ENCODE results near the gene CACNA1C.

The CACNA1C gene

GRCh38 chr12:2390850-2391390, 338.1 kb downstream of the CACNA1C start:
- no peak for DNase-seq (ENCODE audit: low read depth in 2 of 2)

- DNase-seq (ENCODE audit: low read depth in 2 of 2) = no peak
These were observed 339.0 kb downstream of the CACNA1C start for GRCh38 chr12:2391740-2392331.

GRCh38 chr12:2393016-2393415, 340.2 kb downstream of the CACNA1C start:
- DNase-seq (ENCODE audit: low read depth in 2 of 2) = no peak

GRCh38 chr12:2393996-2394395, 341.2 kb downstream of the CACNA1C start:
- no peak for DNase-seq (ENCODE audit: low read depth in 2 of 2)

GRCh38 chr12:2395354-2395977, 342.7 kb downstream of the CACNA1C start:
- no peak for DNase-seq (ENCODE audit: low read depth in 2 of 2)

GRCh38 chr12:2396448-2396871, 343.7 kb downstream of the CACNA1C start:
- no peak for DNase-seq (ENCODE audit: low read depth in 2 of 2)

GRCh38 chr12:2397356-2398045, 344.7 kb downstream of the CACNA1C start:
- DNase-seq (ENCODE audit: low read depth in 2 of 2) = no peak

GRCh38 chr12:2401040-2401439, 348.3 kb downstream of the CACNA1C start:
- DNase-seq (ENCODE audit: low read depth in 2 of 2) = no peak

GRCh38 chr12:2402073-2402579, 349.3 kb downstream of the CACNA1C start:
- no peak for DNase-seq (ENCODE audit: low read depth in 2 of 2)

GRCh38 chr12:2403221-2403976, 350.6 kb downstream of the CACNA1C start:
- DNase-seq (ENCODE audit: low read depth in 2 of 2) = no peak

- no peak for DNase-seq (ENCODE audit: low read depth in 2 of 2)
These were observed 352.3 kb downstream of the CACNA1C start for GRCh38 chr12:2405039-2405438.

- no peak for DNase-seq (ENCODE audit: low read depth in 2 of 2)
These were observed 354.1 kb downstream of the CACNA1C start for GRCh38 chr12:2406903-2407302.

GRCh38 chr12:2408262-2408661, 355.5 kb downstream of the CACNA1C start:
- DNase-seq (ENCODE audit: low read depth in 2 of 2) = no peak

- no peak for DNase-seq (ENCODE audit: low read depth in 2 of 2)
These were observed 357.0 kb downstream of the CACNA1C start for GRCh38 chr12:2409656-2410265.

- no peak for DNase-seq (ENCODE audit: low read depth in 2 of 2)
These were observed 357.7 kb downstream of the CACNA1C start for GRCh38 chr12:2410496-2410895.

- no peak for DNase-seq (ENCODE audit: low read depth in 2 of 2)
These were observed 358.2 kb downstream of the CACNA1C start for GRCh38 chr12:2411011-2411410.

GRCh38 chr12:2411616-2412304, 359.0 kb downstream of the CACNA1C start:
- DNase-seq (ENCODE audit: low read depth in 2 of 2) = no peak

- no peak for DNase-seq (ENCODE audit: low read depth in 2 of 2)
These were observed 359.5 kb downstream of the CACNA1C start for GRCh38 chr12:2412305-2412643.

- no peak for DNase-seq (ENCODE audit: low read depth in 2 of 2)
These were observed 360.5 kb downstream of the CACNA1C start for GRCh38 chr12:2413301-2413700.

- DNase-seq (ENCODE audit: low read depth in 2 of 2) = no peak
These were observed 361.4 kb downstream of the CACNA1C start for GRCh38 chr12:2413999-2414792.

Data from stimulated activated CD8-positive, alpha-beta memory T cell treated with anti-CD3 and anti-CD28 coated beads, Interleukin-2, amount 100 ng/mL, for 1 hour (primary cell).